HCT116 (cell line): ENCODE results near the gene SLCO2A1.

ENCODE experiments used
- JUND ChIP-seq: IDR thresholded peaks from 2 replicates; pipeline ENCODE4 v1.6.1; 2012
- MAX ChIP-seq: IDR thresholded peaks from 2 replicates; pipeline ENCODE4 v1.6.1; 2012
- SP1 ChIP-seq: IDR thresholded peaks from 2 replicates; pipeline ENCODE4 v1.6.1; 2012; ENCODE audit warnings: low read depth
- TF ChIP-seq, protein P1 (sequence below), 3 experiments: fragments of 200-600 bp in 1 of 3; sonication (generic) in 1 of 3; IDR thresholded peaks in 2 of 3; conservative IDR thresholded peaks in 1 of 3; 2 replicates each; pipeline ENCODE4 v1.5.1; 2012 to 2017; ENCODE audit warnings: low read depth in 2 of 3, low read length in 2 of 3, antibody characterized with exemption in 1 of 3, borderline replicate concordance in 1 of 3, control low read depth in 1 of 3, mild to moderate bottlenecking in 1 of 3, mixed read lengths in 1 of 3, mixed run types in 1 of 3, moderate library complexity in 1 of 3; ENCODE audit not compliant: insufficient read depth in 1 of 3

DNA sequence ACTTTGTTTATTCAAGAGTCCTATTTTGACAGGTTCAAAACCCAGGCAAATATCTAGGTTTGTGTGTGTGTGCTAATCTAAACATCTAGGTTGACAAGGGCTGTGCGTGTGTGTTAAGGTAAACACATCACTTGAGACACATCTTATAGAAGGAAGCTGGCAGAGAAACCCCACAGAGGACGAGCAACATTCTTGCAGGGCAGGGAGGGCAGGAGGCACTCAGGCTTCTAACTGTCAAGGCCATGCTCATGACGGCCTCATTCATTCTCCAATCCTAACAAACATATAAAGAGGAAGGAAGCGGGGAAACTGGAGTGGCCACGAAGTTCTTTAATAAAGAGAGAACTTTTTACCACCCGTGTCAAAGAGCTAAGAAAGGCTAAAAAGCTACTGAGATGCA lies 43.4 kb downstream of the SLCO2A1 start:
- no peak for TF ChIP-seq JUND
- no peak for TF ChIP-seq SP1
- TF ChIP-seq, protein P1, sequence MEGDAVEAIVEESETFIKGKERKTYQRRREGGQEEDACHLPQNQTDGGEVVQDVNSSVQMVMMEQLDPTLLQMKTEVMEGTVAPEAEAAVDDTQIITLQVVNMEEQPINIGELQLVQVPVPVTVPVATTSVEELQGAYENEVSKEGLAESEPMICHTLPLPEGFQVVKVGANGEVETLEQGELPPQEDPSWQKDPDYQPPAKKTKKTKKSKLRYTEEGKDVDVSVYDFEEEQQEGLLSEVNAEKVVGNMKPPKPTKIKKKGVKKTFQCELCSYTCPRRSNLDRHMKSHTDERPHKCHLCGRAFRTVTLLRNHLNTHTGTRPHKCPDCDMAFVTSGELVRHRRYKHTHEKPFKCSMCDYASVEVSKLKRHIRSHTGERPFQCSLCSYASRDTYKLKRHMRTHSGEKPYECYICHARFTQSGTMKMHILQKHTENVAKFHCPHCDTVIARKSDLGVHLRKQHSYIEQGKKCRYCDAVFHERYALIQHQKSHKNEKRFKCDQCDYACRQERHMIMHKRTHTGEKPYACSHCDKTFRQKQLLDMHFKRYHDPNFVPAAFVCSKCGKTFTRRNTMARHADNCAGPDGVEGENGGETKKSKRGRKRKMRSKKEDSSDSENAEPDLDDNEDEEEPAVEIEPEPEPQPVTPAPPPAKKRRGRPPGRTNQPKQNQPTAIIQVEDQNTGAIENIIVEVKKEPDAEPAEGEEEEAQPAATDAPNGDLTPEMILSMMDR (IDR thresholded peaks at IDR 0.05 in 2 of 3, conservative IDR thresholded peaks at IDR 0.05 in 1 of 3; ENCODE audit: borderline replicate concordance in 1 of 3, insufficient read depth in 1 of 3, low read depth in 2 of 3, low read length in 2 of 3), result no peak
- TF ChIP-seq MAX, result no peak
